ENCODE results near the gene MTHFD2L.

- TF ChIP-seq POLR2A (IDR thresholded peaks at IDR 0.05): no peak
- no peak for TF ChIP-seq CTCF (IDR thresholded peaks at IDR 0.05)
Observed at GRCh38 chr4:74219240-74219639, 61.3 kb downstream of the MTHFD2L start.
